PC-3 (cell line): Measurements from ENCODE around the gene ENAH.
"Not testable (repeated sequence)": the region's sequence is repeated elsewhere in the genome, so short reads cannot be mapped to it uniquely, and the experiment has no call there.

Source experiments
- CTCF ChIP-seq: fragments of 300-600 bp; sonication (generic); conservative IDR thresholded peaks from 2 replicates; pipeline ENCODE4 v1.5.1; 2017; ENCODE audit warnings: antibody characterized with exemption, low read depth, mild to moderate bottlenecking, low read length
- EZH2 ChIP-seq: fragments of 300-600 bp; sonication (generic); IDR thresholded peaks from one replicate; pipeline ENCODE4 v1.6.1; 2017; ENCODE audit warnings: antibody characterized with exemption, mild to moderate bottlenecking, low read length; ENCODE audit not compliant: unreplicated experiment
- EZH2phosphoT487 ChIP-seq: fragments of 300-600 bp; sonication (generic); IDR thresholded peaks from 2 replicates; pipeline ENCODE4 v1.6.1; 2018; ENCODE audit warnings: mild to moderate bottlenecking, antibody characterized with exemption, low read length, borderline replicate concordance

GRCh38 chr1:225628794-225629193 lies 24.1 kb downstream of the ENAH start:
- not testable (repeated sequence) for TF ChIP-seq CTCF, EZH2phosphoT487, EZH2
